NCI-H748 treated with DMSO at 0.1 percent for 48 hours (cell line): Measurements from ENCODE around the gene CCDC110.
"Not testable (repeated sequence)": the region's sequence is repeated elsewhere in the genome, so short reads cannot be mapped to it uniquely, and the experiment has no call there.

Experiments
- DNase-seq: peaks from one replicate; lab custom pipeline; 2025; lab: John Stamatoyannopoulos, UW

The CCDC110 gene

GRCh38 chr4:185471235-185472102, at the start of gene CCDC110:
CCDC110 (minus strand) TSS chr4:185471733; CDS start chr4:185471683, 50 bp downstream.
- DNase-seq: peak; percentile 69

- no peak for DNase-seq
These were observed 48.6 kb upstream of the CCDC110 start for GRCh38 chr4:185520119-185520518.

- DNase-seq: no peak
These were observed 47.0 kb upstream of the CCDC110 start for GRCh38 chr4:185518494-185518893.

- DNase-seq: no peak
These were observed 46.5 kb upstream of the CCDC110 start for GRCh38 chr4:185518069-185518468.

- no peak for DNase-seq
These were observed 43.7 kb upstream of the CCDC110 start for GRCh38 chr4:185515248-185515647.

- no peak for DNase-seq
These were observed 42.7 kb upstream of the CCDC110 start for GRCh38 chr4:185514182-185514697.

- no peak for DNase-seq
These were observed 42.1 kb upstream of the CCDC110 start for GRCh38 chr4:185513489-185514181.

GRCh38 chr4:185512516-185512915, 41.0 kb upstream of the CCDC110 start:
- no peak for DNase-seq

- not testable (repeated sequence) for DNase-seq
These were observed 39.7 kb upstream of the CCDC110 start for GRCh38 chr4:185511243-185511642.

GRCh38 chr4:185510806-185511205, 39.3 kb upstream of the CCDC110 start:
- DNase-seq: no peak

GRCh38 chr4:185508181-185508580, 36.6 kb upstream of the CCDC110 start:
- DNase-seq: peak; percentile 38

GRCh38 chr4:185506422-185506821, 34.9 kb upstream of the CCDC110 start:
- DNase-seq: no peak

GRCh38 chr4:185504098-185505047, 32.8 kb upstream of the CCDC110 start:
- DNase-seq: no peak

- no peak for DNase-seq
These were observed 30.9 kb upstream of the CCDC110 start for GRCh38 chr4:185502386-185502785.

GRCh38 chr4:185500576-185500975, 29.0 kb upstream of the CCDC110 start:
- no peak for DNase-seq

- no peak for DNase-seq
These were observed 28.5 kb upstream of the CCDC110 start for GRCh38 chr4:185500035-185500434.

GRCh38 chr4:185488650-185489049, 17.1 kb upstream of the CCDC110 start:
- no peak for DNase-seq

- no peak for DNase-seq
These were observed 9.9 kb upstream of the CCDC110 start for GRCh38 chr4:185481401-185481800.

GRCh38 chr4:185480016-185480732, 8.6 kb upstream of the CCDC110 start:
- DNase-seq: no peak

GRCh38 chr4:185479507-185479971, 8.0 kb upstream of the CCDC110 start:
- no peak for DNase-seq

GRCh38 chr4:185473247-185473646, 1.7 kb upstream of the CCDC110 start:
- DNase-seq: no peak
